Fibroblast of lung (primary cell): ENCODE results near the gene JARID2. TPM values are rescaled to one million over a fixed set of nuclear protein-coding genes. Genes with fewer than 3 reads are reported as not detected.

Source experiments
- DNase-seq, 2 donors: peaks; one replicate each; pipeline versions ENCODE4 v3.0.0 to v3.0.0-alpha.2; 2010; ENCODE audit warnings: low read depth in 2 of 2
- H2AFZ ChIP-seq: 2 replicates; pipeline ENCODE4 v1.5.1; 2012; ENCODE audit warnings: low read length, control low read depth, inconsistent platforms
- H3K27ac ChIP-seq: 2 replicates; pipeline ENCODE4 v1.5.1; 2011; ENCODE audit warnings: low read length, control low read depth; ENCODE audit not compliant: insufficient read depth
- H3K27me3 ChIP-seq: 2 replicates; pipeline ENCODE4 v1.5.1; 2011; ENCODE audit warnings: mild to moderate bottlenecking, low read length; ENCODE audit not compliant: control insufficient read depth, insufficient read depth
- H3K36me3 ChIP-seq: 2 replicates; pipeline ENCODE4 v1.5.1; 2011; ENCODE audit warnings: low read length; ENCODE audit not compliant: control insufficient read depth, insufficient read depth
- H3K4me1 ChIP-seq: 2 replicates; pipeline ENCODE4 v1.5.1; 2011; ENCODE audit warnings: low read length; ENCODE audit not compliant: control insufficient read depth, insufficient read depth; ENCODE audit errors: extremely low read depth
- H3K4me2 ChIP-seq: 2 replicates; pipeline ENCODE4 v1.5.1; 2011; ENCODE audit warnings: low read length, control low read depth; ENCODE audit not compliant: insufficient read depth; ENCODE audit errors: extremely low read depth
- H3K4me3 ChIP-seq, 4 experiments: fragments of 200-600 bp in 1 of 4; sonication (generic) in 1 of 4; replicated peaks in 1 of 4; 2 replicates each; pipeline ENCODE4 v1.5.1; 2011 to 2016; ENCODE audit warnings: low read length in 4 of 4, low read depth in 3 of 4, mild to moderate bottlenecking in 3 of 4, control low read depth in 2 of 4, inconsistent platforms in 1 of 4, mixed read lengths in 1 of 4; ENCODE audit not compliant: insufficient read depth in 1 of 4; ENCODE audit errors: control extremely low read depth in 1 of 4
- H3K79me2 ChIP-seq: 2 replicates; pipeline ENCODE4 v1.5.1; 2012; ENCODE audit warnings: mild to moderate bottlenecking, low read length, inconsistent platforms; ENCODE audit not compliant: control insufficient read depth, insufficient read depth
- H3K9ac ChIP-seq: 2 replicates; pipeline ENCODE4 v1.5.1; 2011; ENCODE audit warnings: mild to moderate bottlenecking, low read length, control low read depth; ENCODE audit not compliant: insufficient read depth
- H3K9me3 ChIP-seq: 2 replicates; pipeline ENCODE4 v1.5.1; 2012; ENCODE audit warnings: low read depth, low read length; ENCODE audit not compliant: control insufficient read depth, insufficient read depth
- H4K20me1 ChIP-seq: 2 replicates; pipeline ENCODE4 v1.5.1; 2011; ENCODE audit warnings: low read length; ENCODE audit not compliant: control insufficient read depth, insufficient read depth; ENCODE audit errors: extremely low read depth
- CTCF ChIP-seq, 2 donors: IDR thresholded peaks in 1 of 2; conservative IDR thresholded peaks in 1 of 2; 1 replicate in 1 of 2; 2 replicates in 1 of 2; pipeline ENCODE4 v1.5.1; 2011 to 2012; ENCODE audit warnings: low read length in 2 of 2, control low read depth in 1 of 2, inconsistent platforms in 1 of 2, low read depth in 1 of 2, mild to moderate bottlenecking in 1 of 2
- EZH2 ChIP-seq: IDR thresholded peaks from 2 replicates; pipeline ENCODE4 v1.5.1; 2012; ENCODE audit warnings: low read length, control low read depth, mild to moderate bottlenecking; ENCODE audit errors: missing control alignments
- polyA plus RNA-seq, 2 donors: library from polyadenylated mRNA; depleted of rRNA in 1 of 2; stranded (reverse) in 1 of 2; unstranded in 1 of 2; fragments of >200 nt; gene quantifications; 2 replicates each; pipeline ENCODE4 v1.2.1, GENCODE V29; 2011 to 2012; ENCODE audit warnings: missing spikeins in 1 of 2
- total RNA-seq: library from RNA; depleted of rRNA; stranded (reverse); fragments of >200 nt; gene quantifications from 2 replicates; pipeline ENCODE4 v1.2.1, GENCODE V29; 2014

Gene JARID2
- total and polyA plus RNA-seq, 2 donors (not counting 1 experiment from before 2014, with no cell fraction given), result 5.0 to 8.2 TPM

GRCh38 chr6:15335385-15335784 is 89.5 kb downstream of the JARID2 start:
- Histone ChIP-seq H3K9ac (no peak overlapping the region), H3K27ac (no peak overlapping the region), H2AFZ (no peak overlapping the region), H3K27me3 (no peaks in the 10 kb centered on the region), H3K4me2 (no peak overlapping the region), H3K4me1 (peaks cover 9% of the 10 kb centered on the region), H3K79me2 (peaks cover 6% of the 10 kb centered on the region), H3K36me3 (no peaks in the 10 kb centered on the region), H3K9me3 (no peaks in the 10 kb centered on the region), H3K4me3 (no peak overlapping the region), H4K20me1 (no peaks in the 10 kb centered on the region)
- TF ChIP-seq EZH2, result no peak
- TF ChIP-seq CTCF (conservative IDR thresholded peaks at IDR 0.05 in 1 of 2, IDR thresholded peaks at IDR 0.05 in 1 of 2; ENCODE audit: low read depth in 1 of 2, low read length in 2 of 2), result no peak
- no peak for DNase-seq

- no peak overlapping the region for H3K9ac ChIP-seq
- peaks cover 6% of the 10 kb centered on the region for H3K79me2 ChIP-seq
- H3K4me2 ChIP-seq, result no peak overlapping the region
- no peaks in the 10 kb centered on the region for H3K36me3 ChIP-seq
- H3K9me3 ChIP-seq, result no peaks in the 10 kb centered on the region
- H3K4me3 ChIP-seq, result no peak overlapping the region
- H2AFZ ChIP-seq, result no peak overlapping the region
- H4K20me1 ChIP-seq, result no peaks in the 10 kb centered on the region
- TF ChIP-seq EZH2 (no peak), CTCF (conservative IDR thresholded peaks at IDR 0.05 in 1 of 2, IDR thresholded peaks at IDR 0.05 in 1 of 2; ENCODE audit: low read depth in 1 of 2, low read length in 2 of 2) (no peak)
- no peak overlapping the region for H3K27ac ChIP-seq
- DNase-seq, result no peak
- no peaks in the 10 kb centered on the region for H3K27me3 ChIP-seq
- H3K4me1 ChIP-seq, result peaks cover 7% of the 10 kb centered on the region
Observed at GRCh38 chr6:15335916-15336315, 90.0 kb downstream of the JARID2 start.

- Histone ChIP-seq H3K4me1 (peaks cover 2% of the 10 kb centered on the region), H3K4me2 (no peak overlapping the region), H3K9ac (no peak overlapping the region), H3K4me3 (no peak overlapping the region), H3K79me2 (peaks cover 4% of the 10 kb centered on the region), H3K9me3 (no peaks in the 10 kb centered on the region), H3K27me3 (no peaks in the 10 kb centered on the region), H3K27ac (no peak overlapping the region), H3K36me3 (no peaks in the 10 kb centered on the region), H2AFZ (no peak overlapping the region), H4K20me1 (no peaks in the 10 kb centered on the region)
- TF ChIP-seq CTCF (conservative IDR thresholded peaks at IDR 0.05 in 1 of 2, IDR thresholded peaks at IDR 0.05 in 1 of 2; ENCODE audit: low read depth in 1 of 2, low read length in 2 of 2) (no peak), EZH2 (no peak)
- DNase-seq, result no peak
Observed at GRCh38 chr6:15336900-15337560, 91.2 kb downstream of the JARID2 start.
